HG03520 (cell line): ENCODE results near the gene ACTL6A.
"Not testable (repeated sequence)": the region's sequence is repeated elsewhere in the genome, so short reads cannot be mapped to it uniquely, and the experiment has no call there.

Experiments used
- ATAC-seq: cut with Tn5 transposase; IDR thresholded peaks from one replicate; pipeline ENCODE4 v1.9.1; 2021; ENCODE audit warnings: mild to moderate bottlenecking, moderate library complexity; ENCODE audit not compliant: unreplicated experiment

Gene ACTL6A

GRCh38 chr3:179562591-179563270 lies at the start of gene ACTL6A:
Gene ACTL6A, plus strand, starts transcription at chr3:179562926. Its CDS starts 167 bp downstream, at chr3:179563093.
- peak; percentile 96 for ATAC-seq

- no peak for ATAC-seq
Observed at GRCh38 chr3:179513862-179514261, 48.9 kb upstream of the ACTL6A start.

- ATAC-seq: not testable (repeated sequence)
Observed at GRCh38 chr3:179516461-179517251, 46.1 kb upstream of the ACTL6A start.

- ATAC-seq: no peak
Observed at GRCh38 chr3:179526482-179526881, 36.2 kb upstream of the ACTL6A start.

- no peak for ATAC-seq
Observed at GRCh38 chr3:179526989-179527391, 35.7 kb upstream of the ACTL6A start.

GRCh38 chr3:179528772-179529171 lies 34.0 kb upstream of the ACTL6A start:
- ATAC-seq: no peak

- no peak for ATAC-seq
Observed at GRCh38 chr3:179531576-179531975, 31.1 kb upstream of the ACTL6A start.

GRCh38 chr3:179533274-179533673 lies 29.5 kb upstream of the ACTL6A start:
- no peak for ATAC-seq

GRCh38 chr3:179536256-179536655 lies 26.5 kb upstream of the ACTL6A start:
- ATAC-seq: no peak

- no peak for ATAC-seq
Observed at GRCh38 chr3:179541094-179541493, 21.6 kb upstream of the ACTL6A start.

- ATAC-seq: no peak
Observed at GRCh38 chr3:179541596-179541995, 21.1 kb upstream of the ACTL6A start.

- ATAC-seq: no peak
Observed at GRCh38 chr3:179542375-179542774, 20.4 kb upstream of the ACTL6A start.

- no peak for ATAC-seq
Observed at GRCh38 chr3:179544981-179545645, 17.6 kb upstream of the ACTL6A start.

- no peak for ATAC-seq
Observed at GRCh38 chr3:179546814-179547241, 15.9 kb upstream of the ACTL6A start.

- no peak for ATAC-seq
Observed at GRCh38 chr3:179551349-179552105, 11.2 kb upstream of the ACTL6A start.

GRCh38 chr3:179558742-179559364 lies 3.9 kb upstream of the ACTL6A start:
- no peak for ATAC-seq

- ATAC-seq: no peak
Observed at GRCh38 chr3:179560791-179561190, 1.9 kb upstream of the ACTL6A start.

- ATAC-seq: peak; percentile 52
Observed at GRCh38 chr3:179563271-179563783, 601 bp downstream of the ACTL6A start.

GRCh38 chr3:179565496-179565895 lies 2.8 kb downstream of the ACTL6A start:
- peak; percentile 15 for ATAC-seq

GRCh38 chr3:179580992-179581391 lies 18.3 kb downstream of the ACTL6A start:
- ATAC-seq: no peak
